NCI-H774 (cell line): Measurements from ENCODE around the gene SERPINB6.
"Not testable (repeated sequence)": the region's sequence is repeated elsewhere in the genome, so short reads cannot be mapped to it uniquely, and the experiment has no call there.

Experiments used
- DNase-seq: peaks from one replicate; lab custom pipeline; 2025; lab: John Stamatoyannopoulos, UW

Gene SERPINB6

DNA sequence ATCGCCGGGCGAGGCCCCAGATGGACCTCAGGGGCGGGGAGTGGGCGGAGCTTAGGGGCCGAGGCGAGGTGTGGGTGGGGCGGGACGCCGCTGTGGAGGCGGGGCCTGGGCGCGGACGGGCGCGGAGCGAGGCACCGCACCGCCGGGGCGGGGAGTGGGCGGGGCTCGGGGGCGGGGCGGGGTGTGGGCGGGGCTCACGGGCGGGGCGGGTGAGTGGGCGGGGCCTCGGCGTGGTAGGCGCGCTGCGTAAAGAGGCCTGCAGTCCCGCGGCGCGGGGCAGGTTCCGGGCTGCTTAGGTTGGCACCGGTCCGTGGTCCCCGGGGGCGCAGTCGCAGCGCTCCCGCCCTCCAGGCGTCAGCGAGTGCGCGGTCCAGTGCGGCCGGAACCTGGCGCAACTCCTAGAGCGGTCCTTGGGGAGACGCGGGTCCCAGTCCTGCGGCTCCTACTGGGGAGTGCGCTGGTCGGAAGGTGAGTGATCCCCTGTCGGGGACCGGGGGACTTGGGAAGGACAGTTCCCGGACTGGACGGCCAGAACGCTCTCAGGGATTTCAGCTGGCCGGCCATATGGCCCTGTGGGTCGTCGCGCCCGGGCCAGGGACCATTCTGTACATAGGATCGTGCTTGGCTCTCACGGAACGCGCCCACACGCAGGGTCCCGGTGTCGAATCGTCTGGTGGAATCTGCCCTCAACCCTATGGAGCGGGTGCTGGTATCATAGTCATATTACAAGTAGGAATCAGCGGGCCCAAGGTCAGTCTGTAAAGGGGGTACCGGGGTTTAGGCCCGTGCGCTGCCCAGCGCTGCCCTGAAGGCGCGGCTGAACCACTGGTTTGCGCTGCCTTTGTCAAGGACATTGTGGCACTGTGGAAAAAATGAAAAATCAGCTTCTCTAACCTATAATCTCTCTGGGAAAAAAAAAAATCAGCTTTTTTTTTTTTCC, 28.5 kb upstream of the SERPINB6 start, which contains the start of gene NQO2:
NQO2 (plus strand) TSS at position 277 of the 940 bp plus-strand sequence. CDS start 6,659 bp downstream, outside the sequence.
- DNase-seq = peak; percentile 83

- DNase-seq = no peak
These were observed 27.7 kb upstream of the SERPINB6 start for GRCh38 chr6:2998998-2999617.

GRCh38 chr6:2998249-2998997, 27.1 kb upstream of the SERPINB6 start:
- not testable (repeated sequence) for DNase-seq

DNA sequence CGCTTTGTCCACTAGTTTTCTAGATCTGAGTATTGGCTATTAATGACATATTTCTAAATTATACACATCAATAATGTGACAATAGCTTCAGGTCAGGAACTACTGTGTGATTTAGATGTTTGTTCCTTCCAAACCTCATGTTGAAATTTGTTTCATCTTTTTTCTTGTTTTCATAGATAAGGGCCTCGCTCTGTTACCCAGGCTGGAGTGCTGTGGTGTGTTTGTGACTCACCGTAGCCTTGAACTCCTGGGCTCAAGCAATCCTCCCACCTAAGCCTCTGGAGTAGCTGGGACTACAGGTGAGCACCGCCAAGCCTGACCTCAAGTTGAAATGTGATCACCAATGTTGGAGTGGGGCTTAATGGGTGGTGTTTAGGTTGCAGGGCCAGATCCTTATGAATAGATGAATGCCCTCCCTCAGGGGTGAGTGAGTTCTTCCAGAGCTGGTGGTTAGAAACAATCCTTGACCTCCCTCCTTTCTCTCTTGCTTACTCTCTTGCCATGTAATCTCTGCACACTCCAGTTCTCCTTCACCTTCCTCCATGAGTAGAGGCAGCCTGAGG, 22.5 kb upstream of the SERPINB6 start:
- DNase-seq = no peak

GRCh38 chr6:2992330-2992979, 21.1 kb upstream of the SERPINB6 start:
- DNase-seq = no peak

GRCh38 chr6:2990932-2991506, 19.7 kb upstream of the SERPINB6 start:
- DNase-seq = no peak

DNA sequence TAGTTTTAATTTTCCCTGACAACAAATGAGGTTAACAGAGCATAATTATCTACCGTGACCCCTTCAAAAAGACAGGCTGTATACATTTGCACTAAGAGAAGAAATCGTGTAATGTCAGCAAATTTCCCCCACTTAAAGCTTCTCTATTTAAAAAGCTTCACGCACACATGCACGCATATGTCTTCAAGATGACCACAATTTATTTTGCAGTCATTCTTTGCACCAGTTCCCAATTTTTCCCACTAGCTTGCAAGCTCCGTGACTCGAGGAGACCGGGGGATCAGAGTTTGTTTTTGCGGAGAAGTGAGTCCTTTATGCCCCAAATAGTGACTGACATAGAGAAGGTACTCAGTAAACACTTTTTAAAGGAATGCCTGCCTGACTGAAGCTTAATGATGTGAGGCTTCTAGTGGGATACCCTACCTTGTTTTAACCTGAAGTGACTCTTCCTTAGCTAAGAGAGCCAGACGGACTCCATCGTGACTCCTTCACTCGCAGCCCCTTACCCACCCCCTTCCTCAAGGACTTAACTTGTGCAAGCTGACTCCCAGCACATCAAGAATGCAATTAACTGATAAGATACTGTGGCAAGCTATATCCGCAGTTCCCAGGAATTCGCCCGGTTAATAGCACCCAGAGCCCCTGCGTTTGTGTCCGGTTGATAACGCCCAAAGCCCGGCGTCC, 19.0 kb upstream of the SERPINB6 start:
- no peak for DNase-seq

DNA sequence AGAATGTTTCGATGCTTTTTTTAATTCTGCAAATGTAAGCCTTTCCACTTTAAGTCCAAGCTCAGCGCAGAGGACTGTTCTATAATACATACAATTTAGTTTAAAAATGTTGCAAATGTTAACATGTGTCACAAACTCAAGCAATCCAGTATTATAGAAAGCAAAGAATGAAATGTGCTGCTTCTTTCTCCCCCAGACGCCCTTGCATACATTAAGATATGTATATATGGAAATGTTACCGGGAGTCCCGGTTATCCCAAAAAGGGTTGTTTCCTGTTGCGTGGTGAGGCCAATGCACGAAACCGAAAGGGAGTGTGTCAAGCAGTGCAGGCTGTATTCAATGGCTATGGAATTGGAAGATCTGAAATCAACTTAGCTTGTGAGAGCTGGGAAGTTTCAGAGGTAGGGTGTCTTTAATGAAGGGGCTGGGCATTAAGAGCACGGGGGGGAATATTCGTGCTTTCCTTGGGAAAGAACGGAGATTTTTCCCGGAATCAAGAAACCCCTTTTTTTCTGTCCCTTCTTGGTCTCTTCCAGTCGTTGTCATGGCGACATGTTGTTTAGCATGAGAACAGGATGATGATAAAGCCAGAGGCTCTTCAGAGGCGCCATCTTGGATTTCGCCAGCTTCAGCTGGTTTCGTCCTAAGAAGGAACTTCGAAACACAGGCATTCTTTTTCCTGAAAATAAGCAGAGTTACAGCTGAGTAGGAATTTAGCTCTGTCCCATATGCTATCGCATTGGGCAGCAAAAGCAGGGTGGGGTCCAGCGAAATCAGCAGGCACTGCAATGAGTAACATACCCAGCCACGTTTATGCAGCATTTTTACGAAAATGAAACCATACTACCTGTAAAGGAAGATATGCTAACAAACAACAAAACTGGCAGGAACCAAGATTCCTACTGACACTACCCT, 18.2 kb upstream of the SERPINB6 start:
- peak; percentile 89 for DNase-seq

- peak; percentile 80 for DNase-seq
These were observed 17.3 kb upstream of the SERPINB6 start for GRCh38 chr6:2988426-2989331.

- no peak for DNase-seq
These were observed 16.7 kb upstream of the SERPINB6 start for GRCh38 chr6:2988094-2988425.

DNA sequence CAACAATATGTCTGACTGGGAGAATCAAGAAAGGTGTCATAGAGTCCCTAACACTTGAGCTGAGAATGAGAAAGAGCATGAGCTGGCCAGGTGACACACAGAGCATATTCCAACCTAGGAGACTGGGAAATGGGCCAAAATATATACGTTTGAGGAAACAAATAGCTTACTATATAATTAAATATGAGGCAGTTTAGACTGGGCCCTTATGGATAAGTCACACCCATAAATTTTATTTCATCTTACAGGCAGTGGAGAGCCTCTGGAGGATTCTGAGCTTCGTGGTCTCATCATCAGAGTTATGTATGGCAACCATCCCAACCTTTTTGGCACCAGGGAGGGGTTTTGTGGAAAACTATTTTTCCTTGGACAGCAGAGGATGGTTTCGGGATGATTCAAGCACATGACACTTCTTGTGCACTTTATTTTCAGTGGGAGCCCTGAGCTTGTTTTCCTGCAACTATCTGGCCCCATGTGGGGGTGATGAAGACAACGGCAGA, 15.4 kb upstream of the SERPINB6 start:
- DNase-seq = no peak

- DNase-seq = no peak
These were observed 13.5 kb upstream of the SERPINB6 start for GRCh38 chr6:2984738-2985406.

DNA sequence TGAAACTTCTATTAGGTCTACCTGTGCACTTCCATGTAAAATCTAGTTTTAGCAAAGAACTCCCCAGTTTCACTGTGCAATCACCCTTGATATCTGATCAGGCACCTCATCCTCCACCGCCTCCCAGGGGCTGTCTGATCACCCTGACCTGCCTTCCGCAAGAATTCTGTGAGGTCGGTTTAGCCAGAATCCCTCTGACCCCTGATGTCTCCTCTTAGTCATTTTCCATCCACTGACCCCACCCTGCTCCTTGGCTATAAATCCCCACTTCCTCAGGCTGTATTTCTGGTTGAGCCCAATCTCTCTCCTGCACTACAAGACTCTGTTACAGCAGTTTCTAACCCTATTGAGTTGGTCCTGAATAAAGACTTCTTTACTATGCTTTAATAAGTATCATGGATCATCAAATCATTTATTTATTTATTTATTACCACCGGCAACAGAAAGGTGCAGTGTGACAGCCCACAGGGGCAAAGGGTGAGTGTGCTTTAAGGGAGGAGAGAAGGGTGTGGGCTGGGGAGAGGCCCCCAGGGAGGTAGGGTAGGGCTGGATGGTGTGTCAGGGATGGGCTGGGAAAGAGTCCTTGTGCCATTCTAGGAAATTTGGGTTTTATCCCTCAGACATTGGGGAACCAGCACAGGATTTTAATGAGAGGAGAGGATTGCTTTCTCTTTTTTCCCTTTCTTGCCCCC, 11.2 kb upstream of the SERPINB6 start:
- no peak for DNase-seq

DNA sequence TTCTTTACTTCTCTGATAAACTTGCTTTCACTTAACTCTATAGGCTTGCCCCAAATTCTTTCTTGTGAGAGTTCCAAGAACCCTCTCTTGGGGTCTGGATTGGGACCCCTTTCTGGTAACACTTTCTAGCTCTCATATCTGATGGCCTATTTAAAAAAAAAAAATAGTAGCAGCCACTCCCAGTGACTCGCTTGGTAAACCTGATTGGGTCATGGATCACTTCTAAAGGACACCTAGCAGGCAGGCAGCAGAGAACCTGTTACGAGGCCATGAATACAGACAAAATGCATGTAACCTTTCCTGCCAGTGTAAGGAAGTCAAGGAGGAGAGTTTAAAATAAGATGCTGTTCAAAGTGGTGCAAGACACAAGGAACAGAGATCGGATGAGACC, 9.1 kb upstream of the SERPINB6 start:
- DNase-seq = no peak

- DNase-seq = no peak
These were observed 8.6 kb upstream of the SERPINB6 start for GRCh38 chr6:2979819-2980464.

DNA sequence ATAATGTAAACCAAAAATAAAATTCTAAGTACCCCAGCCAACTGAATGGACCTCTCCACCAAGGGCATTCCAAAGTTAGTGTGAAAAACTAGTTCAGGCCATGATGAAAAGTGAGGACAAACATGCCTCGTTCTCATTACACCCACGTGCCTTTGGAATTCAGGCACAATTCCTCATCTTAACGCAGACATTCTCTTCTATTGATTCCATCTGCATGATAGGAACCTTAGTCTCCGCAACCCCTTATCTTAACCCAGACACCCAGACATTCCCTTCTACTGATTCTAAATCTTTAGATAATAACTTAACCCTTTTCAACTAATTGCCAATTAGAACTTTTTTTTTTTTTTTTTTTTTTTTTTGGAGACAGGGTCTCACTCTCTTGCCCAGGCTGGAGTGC, 7.6 kb upstream of the SERPINB6 start:
- no peak for DNase-seq
